Esophagus squamous epithelium (tissue), 4 donors: ENCODE measurements around the gene BRD3.

Experiments
- POLR2A ChIP-seq, 4 donors: fragments of 450-650 bp; IDR thresholded peaks; one replicate each; pipeline ENCODE4 v1.6.1; 2017; ENCODE audit warnings: antibody characterized with exemption in 4 of 4, mild to moderate bottlenecking in 4 of 4, moderate library complexity in 3 of 4
- TF ChIP-seq, protein P1 (sequence below), 6 experiments: fragments of 450-650 bp in 4 of 6; fragments of 200-600 bp in 2 of 6; sonication (generic) in 2 of 6; IDR thresholded peaks; one replicate each; pipeline ENCODE4 v1.5.1; 2016 to 2019; ENCODE audit warnings: antibody characterized with exemption in 6 of 6, mild to moderate bottlenecking in 4 of 6, moderate library complexity in 4 of 6

DNA sequence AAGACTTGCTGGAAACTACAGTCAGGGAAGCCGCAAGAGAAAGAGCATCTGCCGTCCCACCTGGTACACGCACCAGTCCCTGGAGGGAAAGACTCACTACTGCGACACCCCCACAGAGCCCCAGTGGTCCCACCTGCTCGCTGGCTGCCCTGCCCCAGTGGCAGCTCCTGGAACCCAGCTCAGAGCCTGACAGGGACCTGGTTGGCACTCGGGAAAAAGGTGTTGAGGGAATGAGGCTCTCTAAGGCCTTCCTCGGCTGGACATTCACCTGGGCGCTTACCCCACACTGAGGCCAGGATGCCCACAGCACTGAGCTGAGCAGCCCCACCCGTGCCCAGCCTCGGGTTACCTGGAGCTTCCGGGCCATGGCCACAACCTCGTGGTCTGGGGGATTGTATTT lies 22.9 kb downstream of the BRD3 start:
- TF ChIP-seq, protein P1, sequence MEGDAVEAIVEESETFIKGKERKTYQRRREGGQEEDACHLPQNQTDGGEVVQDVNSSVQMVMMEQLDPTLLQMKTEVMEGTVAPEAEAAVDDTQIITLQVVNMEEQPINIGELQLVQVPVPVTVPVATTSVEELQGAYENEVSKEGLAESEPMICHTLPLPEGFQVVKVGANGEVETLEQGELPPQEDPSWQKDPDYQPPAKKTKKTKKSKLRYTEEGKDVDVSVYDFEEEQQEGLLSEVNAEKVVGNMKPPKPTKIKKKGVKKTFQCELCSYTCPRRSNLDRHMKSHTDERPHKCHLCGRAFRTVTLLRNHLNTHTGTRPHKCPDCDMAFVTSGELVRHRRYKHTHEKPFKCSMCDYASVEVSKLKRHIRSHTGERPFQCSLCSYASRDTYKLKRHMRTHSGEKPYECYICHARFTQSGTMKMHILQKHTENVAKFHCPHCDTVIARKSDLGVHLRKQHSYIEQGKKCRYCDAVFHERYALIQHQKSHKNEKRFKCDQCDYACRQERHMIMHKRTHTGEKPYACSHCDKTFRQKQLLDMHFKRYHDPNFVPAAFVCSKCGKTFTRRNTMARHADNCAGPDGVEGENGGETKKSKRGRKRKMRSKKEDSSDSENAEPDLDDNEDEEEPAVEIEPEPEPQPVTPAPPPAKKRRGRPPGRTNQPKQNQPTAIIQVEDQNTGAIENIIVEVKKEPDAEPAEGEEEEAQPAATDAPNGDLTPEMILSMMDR (IDR thresholded peaks at IDR 0.05): no peak
- TF ChIP-seq POLR2A (IDR thresholded peaks at IDR 0.05): no peak
